ENCODE measurements around the gene SAMD11. TPM values are rescaled to one million over a fixed set of nuclear protein-coding genes. Genes with fewer than 3 reads are reported as not detected.
"Not testable (repeated sequence)": the region's sequence is repeated elsewhere in the genome, so short reads cannot be mapped to it uniquely, and the experiment has no call there.

The SAMD11 gene
- total and polyA plus RNA-seq, 8 donors: 7.1 to 61.5 (median 28.0) TPM

- peaks cover 0 to 76% of the 10 kb centered on the region in 2 donors for H3K27me3 ChIP-seq
- H3K9me3 ChIP-seq: no peaks in the 10 kb centered on the region
- no peak overlapping the region for H3K27ac ChIP-seq
- no peaks in the 10 kb centered on the region for H3K36me3 ChIP-seq
- DNase-seq: no peak
- H3K4me1 ChIP-seq: no peaks in the 10 kb centered on the region
- no peak for TF ChIP-seq CTCF (IDR thresholded peaks at IDR 0.05)
- intact Hi-C loops (cut with DNase I): no loop called here
- no peak overlapping the region for H3K4me3 ChIP-seq
- ATAC-seq: no peak
These were observed 26.5 kb upstream of the SAMD11 start for GRCh38 chr1:897226-897625.

GRCh38 chr1:897951-898350, 25.8 kb upstream of the SAMD11 start:
- H3K36me3 ChIP-seq; H3K4me1 ChIP-seq; H3K9me3 ChIP-seq; intact Hi-C loops (cut with DNase I); ATAC-seq; H3K27ac ChIP-seq; H3K4me3 ChIP-seq: not testable (repeated sequence)
- H3K27me3 ChIP-seq: peaks cover 0 to 80% of the 10 kb centered on the region in 2 donors
- peak in 1 of 4 donors; percentile 33 for DNase-seq

- Histone ChIP-seq H3K27ac (no peak overlapping the region), H3K4me3 (no peak overlapping the region), H3K36me3 (no peaks in the 10 kb centered on the region), H3K4me1 (peaks cover 0 to 6% of the 10 kb centered on the region in 2 donors), H3K27me3 (peaks cover 0 to 88% of the 10 kb centered on the region in 2 donors), H3K9me3 (no peaks in the 10 kb centered on the region)
- intact Hi-C loops (cut with DNase I): no loop called here
- no peak for ATAC-seq
- no peak for TF ChIP-seq CTCF (IDR thresholded peaks at IDR 0.05)
- DNase-seq: peak in 1 of 4 donors; percentile 54
These were observed 23.9 kb upstream of the SAMD11 start for GRCh38 chr1:899636-900317.

- ATAC-seq: no peak
- peaks cover 0 to 95% of the 10 kb centered on the region in 2 donors for H3K27me3 ChIP-seq
- intact Hi-C loops (cut with DNase I): no loop called here
These were observed 22.4 kb upstream of the SAMD11 start for GRCh38 chr1:901108-901859.

GRCh38 chr1:902802-903201, 20.9 kb upstream of the SAMD11 start:
- H3K9me3 ChIP-seq: no peaks in the 10 kb centered on the region
- H3K4me1 ChIP-seq: peaks cover 10 to 23% of the 10 kb centered on the region in 2 donors
- DNase-seq: peak in 1 of 4 donors; percentile 67
- H3K4me3 ChIP-seq: no peak overlapping the region
- no peak overlapping the region for H3K27ac ChIP-seq
- H3K27me3 ChIP-seq: peaks cover 0 to 95% of the 10 kb centered on the region in 2 donors
- no peaks in the 10 kb centered on the region for H3K36me3 ChIP-seq
- no peak for ATAC-seq
- intact Hi-C loops (cut with DNase I): no loop called here
- TF ChIP-seq CTCF (IDR thresholded peaks at IDR 0.05): no peak

More at GRCh38 chr1:901108-901859, 22.4 kb upstream of the SAMD11 start:
- H3K27ac ChIP-seq: no peak overlapping the region
- no peaks in the 10 kb centered on the region for H3K9me3 ChIP-seq
- no peaks in the 10 kb centered on the region for H3K36me3 ChIP-seq
- peak in 1 of 4 donors; percentile 30 for DNase-seq
- H3K4me1 ChIP-seq: peaks cover 9 to 15% of the 10 kb centered on the region in 2 donors
- no peak overlapping the region for H3K4me3 ChIP-seq
- TF ChIP-seq CTCF (IDR thresholded peaks at IDR 0.05): no peak

Measured in left lung (tissue), 10 donors.